PC-3 (cell line): ENCODE measurements around the gene PSKH1.

Experiments used
- CTCF ChIP-seq: fragments of 300-600 bp; sonication (generic); conservative IDR thresholded peaks from 2 replicates; pipeline ENCODE4 v1.5.1; 2017; ENCODE audit warnings: antibody characterized with exemption, low read depth, mild to moderate bottlenecking, low read length
- EZH2 ChIP-seq: fragments of 300-600 bp; sonication (generic); IDR thresholded peaks from one replicate; pipeline ENCODE4 v1.6.1; 2017; ENCODE audit warnings: antibody characterized with exemption, mild to moderate bottlenecking, low read length; ENCODE audit not compliant: unreplicated experiment
- EZH2phosphoT487 ChIP-seq: fragments of 300-600 bp; sonication (generic); IDR thresholded peaks from 2 replicates; pipeline ENCODE4 v1.6.1; 2018; ENCODE audit warnings: mild to moderate bottlenecking, antibody characterized with exemption, low read length, borderline replicate concordance

- TF ChIP-seq EZH2phosphoT487 (no peak), CTCF (no peak), EZH2 (no peak)
Observed at GRCh38 chr16:67879462-67879861, 13.6 kb upstream of the PSKH1 start.
